ENCODE data around the gene PAK5.

DNA sequence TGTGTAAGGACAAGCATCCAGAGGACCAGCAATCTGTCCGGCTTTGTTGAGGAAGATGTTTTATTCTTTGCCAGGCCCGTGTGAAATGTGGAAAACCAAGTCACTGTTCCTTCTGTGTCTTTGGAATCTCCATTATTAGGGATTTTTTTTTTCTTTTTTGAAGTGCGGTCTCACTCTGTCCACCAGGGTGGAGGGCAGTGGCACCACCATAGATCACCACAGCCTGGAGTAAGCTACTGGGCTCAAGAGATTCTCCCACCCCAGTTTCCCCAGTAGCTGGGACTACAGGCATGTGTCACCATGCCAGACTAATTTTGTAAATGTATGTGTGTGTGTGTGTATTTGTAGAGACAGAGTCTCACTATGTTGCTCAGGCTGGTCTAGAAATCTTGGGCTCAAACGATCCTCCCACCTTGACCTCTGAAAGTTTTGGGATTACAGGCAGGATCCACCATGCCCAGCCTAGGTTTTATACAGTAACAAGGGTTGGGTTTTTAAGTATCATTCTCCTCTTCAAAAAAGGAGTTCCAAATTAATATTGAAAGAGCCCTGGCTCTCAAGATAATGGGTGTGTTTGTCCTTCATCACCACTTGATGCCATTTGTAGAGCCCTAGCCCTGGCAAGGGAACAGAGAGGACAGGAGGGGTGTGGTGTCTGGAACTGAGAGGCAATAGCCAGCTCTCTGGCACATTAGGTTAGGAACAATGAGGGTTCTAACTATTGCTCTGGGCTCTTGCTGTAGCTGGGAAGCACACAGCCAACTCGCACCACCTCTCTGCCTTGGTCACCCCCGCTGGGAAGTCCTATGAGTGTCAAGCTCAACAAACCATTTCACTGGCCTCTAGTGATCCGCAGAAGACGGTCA lies 321.3 kb downstream of the PAK5 start:
- TF ChIP-seq, protein P1, sequence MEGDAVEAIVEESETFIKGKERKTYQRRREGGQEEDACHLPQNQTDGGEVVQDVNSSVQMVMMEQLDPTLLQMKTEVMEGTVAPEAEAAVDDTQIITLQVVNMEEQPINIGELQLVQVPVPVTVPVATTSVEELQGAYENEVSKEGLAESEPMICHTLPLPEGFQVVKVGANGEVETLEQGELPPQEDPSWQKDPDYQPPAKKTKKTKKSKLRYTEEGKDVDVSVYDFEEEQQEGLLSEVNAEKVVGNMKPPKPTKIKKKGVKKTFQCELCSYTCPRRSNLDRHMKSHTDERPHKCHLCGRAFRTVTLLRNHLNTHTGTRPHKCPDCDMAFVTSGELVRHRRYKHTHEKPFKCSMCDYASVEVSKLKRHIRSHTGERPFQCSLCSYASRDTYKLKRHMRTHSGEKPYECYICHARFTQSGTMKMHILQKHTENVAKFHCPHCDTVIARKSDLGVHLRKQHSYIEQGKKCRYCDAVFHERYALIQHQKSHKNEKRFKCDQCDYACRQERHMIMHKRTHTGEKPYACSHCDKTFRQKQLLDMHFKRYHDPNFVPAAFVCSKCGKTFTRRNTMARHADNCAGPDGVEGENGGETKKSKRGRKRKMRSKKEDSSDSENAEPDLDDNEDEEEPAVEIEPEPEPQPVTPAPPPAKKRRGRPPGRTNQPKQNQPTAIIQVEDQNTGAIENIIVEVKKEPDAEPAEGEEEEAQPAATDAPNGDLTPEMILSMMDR (IDR thresholded peaks at IDR 0.05), result no peak
- TF ChIP-seq POLR2A (IDR thresholded peaks at IDR 0.05), result no peak

Measured in uterus (tissue), 2 donors.